GM21619 (cell line): ENCODE results near the gene LRRC38.
"Not testable (repeated sequence)": the region's sequence is repeated elsewhere in the genome, so short reads cannot be mapped to it uniquely, and the experiment has no call there.

Experiments used
- ATAC-seq: cut with Tn5 transposase; IDR thresholded peaks from one replicate; pipeline ENCODE4 v1.9.1; 2021; ENCODE audit not compliant: unreplicated experiment

LRRC38 gene

DNA sequence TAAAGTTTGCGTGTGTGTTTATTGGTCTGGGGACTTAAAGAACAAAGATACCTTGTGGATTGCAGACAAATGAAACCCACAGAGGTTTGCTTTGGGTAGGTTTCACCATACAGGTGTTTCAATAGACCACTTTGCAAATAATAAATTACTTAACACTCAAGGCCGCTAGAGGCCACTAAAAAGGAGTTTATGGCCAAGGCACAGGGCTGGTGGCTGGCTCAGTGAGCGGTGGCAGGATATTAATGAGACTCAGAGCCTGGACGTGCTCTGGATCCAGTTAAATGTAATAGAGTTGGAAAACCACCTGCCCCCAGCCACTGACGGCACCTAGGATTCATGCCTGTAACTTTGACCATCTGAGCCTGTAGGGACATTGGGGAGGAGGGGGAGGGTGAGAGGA, 44.5 kb downstream of the LRRC38 start:
- no peak for ATAC-seq

DNA sequence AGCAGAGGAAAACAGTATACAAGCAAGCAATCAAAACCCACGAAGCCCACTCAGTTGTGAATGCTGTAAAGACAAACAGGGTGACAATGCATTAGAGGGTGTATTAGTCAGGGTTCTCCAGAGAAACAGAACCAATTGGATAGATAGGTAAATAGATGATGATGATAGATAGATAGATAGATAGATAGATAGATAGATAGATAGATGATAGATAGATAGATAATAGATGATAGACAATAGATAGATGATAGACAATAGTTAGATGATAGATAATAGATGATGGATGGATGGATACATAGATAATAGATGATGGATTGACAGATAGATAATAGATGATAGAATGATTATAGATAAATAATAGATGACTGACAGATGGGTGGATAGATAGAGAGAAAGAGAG, 48.3 kb downstream of the LRRC38 start:
- ATAC-seq: no peak

- ATAC-seq: no peak
These were observed 51.1 kb downstream of the LRRC38 start for GRCh38 chr1:13462682-13463081.

DNA sequence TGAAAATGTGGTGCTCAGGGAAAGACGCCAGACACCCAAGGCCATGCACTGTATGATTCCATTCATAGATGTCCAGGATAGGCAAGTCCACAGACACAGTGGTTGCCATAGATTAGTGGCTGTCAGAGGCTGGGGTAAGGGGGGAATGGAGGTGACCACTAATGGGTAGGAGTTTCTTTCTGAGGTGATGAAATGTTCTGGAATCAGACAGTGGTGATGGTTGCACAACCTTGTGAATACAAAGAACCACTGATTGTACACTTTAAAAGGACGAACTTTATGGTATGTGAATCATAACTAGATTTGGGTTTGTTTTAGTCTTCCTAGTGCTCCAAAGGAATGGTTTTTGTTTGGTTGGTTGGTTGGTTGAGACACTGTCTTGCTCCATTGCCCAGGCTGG, 51.8 kb downstream of the LRRC38 start:
- no peak for ATAC-seq

DNA sequence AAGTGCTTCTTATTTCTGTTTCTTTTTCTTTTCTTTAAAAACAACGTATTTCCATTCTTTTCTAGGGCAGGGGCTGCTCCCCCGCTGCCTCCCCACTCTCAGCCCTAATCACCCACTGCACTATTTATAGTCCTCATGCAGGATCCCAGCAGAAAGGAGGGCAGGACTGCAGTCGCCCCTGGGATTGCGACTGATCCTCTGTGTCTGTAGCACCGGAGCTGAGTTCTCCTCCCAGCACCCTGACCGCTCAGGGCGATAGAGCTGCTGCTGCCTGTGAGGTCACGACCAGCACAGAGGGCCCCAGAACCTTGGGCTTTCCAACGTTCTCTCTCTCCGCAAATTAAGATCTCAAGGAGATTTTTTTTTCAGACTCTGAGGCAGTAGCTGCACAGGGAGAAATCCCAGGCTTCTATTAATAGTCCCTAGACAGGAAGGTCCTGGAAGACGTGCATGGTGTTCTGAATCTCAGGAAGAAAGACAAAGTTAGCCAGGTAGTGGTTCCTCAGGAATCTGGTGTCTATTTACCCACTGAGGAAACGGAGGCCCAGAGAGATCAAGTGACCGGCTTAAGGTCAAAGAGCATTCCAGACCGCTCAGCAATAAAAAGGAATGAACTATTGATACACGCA, 56.8 kb downstream of the LRRC38 start:
- ATAC-seq: no peak

DNA sequence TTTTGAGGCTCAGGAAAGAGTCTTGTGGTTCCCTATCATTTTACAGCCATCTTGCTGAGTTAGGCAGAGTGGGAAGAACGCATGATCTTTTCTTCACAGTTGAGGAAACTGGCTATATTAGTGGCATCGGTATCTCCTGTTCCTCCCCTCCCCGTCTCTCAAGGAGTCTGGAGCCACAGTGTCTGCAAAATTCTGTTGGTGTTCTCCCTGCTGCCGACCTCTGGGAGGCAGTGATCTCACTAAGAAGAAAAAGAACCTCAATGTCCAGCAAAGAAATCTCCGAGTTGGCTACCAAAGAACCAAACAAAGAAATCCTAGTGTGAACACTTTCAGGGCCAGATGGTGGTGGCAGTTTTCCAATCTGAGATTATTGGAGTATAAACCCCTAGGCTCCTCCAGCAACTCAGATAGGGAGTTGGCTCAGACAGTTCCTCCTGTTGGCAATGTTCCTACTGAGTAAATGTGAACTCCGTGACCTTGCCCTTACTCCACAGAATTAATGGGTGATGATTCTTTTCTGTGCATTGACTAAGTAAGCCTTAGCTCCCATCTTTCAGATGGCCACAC, 62.3 kb downstream of the LRRC38 start:
- ATAC-seq: no peak

- no peak for ATAC-seq
These were observed 63.6 kb downstream of the LRRC38 start for GRCh38 chr1:13450204-13450603.

DNA sequence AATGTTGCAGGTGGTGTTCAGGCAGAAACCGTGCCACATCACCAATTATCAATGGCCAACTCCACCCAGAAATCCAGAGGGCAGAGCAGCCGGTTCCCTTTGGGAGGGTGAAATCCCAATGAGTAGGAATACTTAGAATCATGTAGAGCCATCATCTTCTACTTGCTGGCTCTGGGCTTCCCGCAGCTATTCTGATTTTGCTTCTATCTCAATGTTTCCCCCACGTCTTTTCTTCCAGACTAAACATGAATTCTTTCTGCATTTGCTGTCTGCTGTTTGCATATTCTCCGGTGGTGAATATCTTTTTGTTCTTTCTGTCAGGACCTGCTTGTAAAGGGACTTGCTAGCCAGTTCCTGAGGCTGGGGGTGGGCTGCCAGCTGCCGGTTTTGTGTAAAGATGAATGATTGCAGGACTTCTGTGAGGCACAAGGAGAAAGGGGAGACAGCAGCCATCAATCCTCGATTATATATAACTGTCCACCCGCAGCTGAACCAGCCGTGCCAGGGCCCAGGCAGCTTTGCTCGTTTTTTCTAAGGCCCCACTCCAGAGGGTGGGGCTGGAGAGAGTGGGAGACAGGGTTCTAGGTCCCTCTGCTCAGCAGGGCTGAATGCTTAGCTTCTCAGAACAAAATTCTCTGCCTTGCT, 70.3 kb downstream of the LRRC38 start:
- ATAC-seq: no peak

- not testable (repeated sequence) for ATAC-seq
These were observed 74.6 kb downstream of the LRRC38 start for GRCh38 chr1:13439104-13439783.

GRCh38 chr1:13435458-13435857, 78.3 kb downstream of the LRRC38 start:
- no peak for ATAC-seq

DNA sequence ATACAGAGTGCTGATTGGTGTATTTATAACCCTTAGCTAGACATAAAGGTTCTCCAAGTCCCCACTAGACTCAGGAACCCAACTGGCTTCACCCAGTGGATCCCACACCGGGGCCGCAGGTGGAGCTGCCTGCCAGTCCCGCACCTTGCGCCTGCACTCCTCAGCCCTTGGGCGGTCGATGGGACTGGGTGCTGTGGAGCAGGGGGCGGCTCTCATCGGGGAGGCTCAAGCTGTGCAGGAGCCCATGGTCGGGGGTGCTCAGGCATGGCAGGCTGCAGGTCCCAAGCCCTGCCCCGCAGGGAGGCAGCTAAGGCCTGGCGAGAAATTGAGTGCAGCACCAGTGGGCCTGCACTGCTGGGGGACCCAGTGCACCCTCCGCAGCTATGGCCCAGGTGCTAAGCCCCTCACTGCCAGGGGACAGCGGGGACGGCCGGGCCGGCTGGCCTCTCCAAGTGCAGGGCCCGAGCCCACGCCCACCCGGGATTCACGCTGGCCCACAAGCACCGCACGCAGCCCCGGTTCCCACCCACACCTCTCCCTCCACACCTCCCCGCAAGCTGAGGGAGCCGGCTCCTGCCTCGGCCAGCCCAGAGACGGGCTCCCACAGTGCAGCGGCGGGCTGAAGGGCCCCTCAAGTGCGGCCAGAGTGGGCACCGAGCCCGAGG, 80.0 kb downstream of the LRRC38 start:
- not testable (repeated sequence) for ATAC-seq

DNA sequence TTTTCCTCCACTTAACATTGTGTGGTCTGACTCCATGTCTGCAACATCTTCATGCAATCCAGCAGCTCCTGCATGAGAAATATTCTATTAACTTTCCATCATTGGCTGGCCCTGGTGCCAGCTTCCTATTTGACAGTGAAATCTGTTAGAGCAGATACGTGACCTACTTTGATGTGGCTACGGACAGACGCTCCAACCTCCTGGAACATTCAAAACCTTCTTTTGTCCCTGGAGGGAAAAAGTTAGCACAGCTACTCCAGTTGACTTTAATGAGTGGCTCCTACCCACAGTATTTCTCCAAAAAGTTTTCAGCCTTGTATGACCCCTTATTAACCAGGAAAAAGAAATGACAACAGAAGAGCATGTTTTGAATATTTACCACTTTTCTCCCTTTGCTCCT, 81.6 kb downstream of the LRRC38 start:
- ATAC-seq: no peak

DNA sequence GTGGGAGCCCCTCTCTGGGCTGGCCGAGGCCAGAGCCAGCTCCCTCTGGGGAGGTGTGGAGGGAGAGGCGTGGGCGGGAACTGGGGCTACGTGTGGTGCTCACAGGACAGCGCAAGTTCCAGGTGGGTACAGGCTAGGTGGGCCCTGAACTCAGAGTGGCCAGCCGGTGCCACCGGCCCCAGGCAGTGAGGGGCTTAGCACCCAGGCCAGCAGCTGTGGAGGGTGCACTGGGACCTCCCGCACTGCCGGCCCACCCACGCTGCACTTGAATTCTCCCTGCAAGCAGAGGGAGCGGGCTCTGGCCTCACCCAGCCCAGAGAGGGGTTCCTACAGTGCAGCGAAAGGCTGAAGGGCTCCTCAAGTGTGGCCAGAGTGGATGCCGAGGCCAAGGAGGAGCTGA, 83.3 kb downstream of the LRRC38 start:
- no peak for ATAC-seq
